K562 treated with DMSO at 1 percent for 24 hours (cell line): Measurements from ENCODE around the gene MAZ. TPM values are rescaled to one million over a fixed set of nuclear protein-coding genes. Genes with fewer than 3 reads are reported as not detected.

Experiments used
- total RNA-seq: library from RNA; unstranded; fragments of 300-600 nt; gene quantifications from 2 replicates; pipeline ENCODE4 v1.2.3, GENCODE V29; 2022; ENCODE audit warnings: low read depth; ENCODE audit not compliant: insufficient read depth

MAZ gene
- 301 and 349 TPM in 2 replicates for total RNA-seq

DNA sequence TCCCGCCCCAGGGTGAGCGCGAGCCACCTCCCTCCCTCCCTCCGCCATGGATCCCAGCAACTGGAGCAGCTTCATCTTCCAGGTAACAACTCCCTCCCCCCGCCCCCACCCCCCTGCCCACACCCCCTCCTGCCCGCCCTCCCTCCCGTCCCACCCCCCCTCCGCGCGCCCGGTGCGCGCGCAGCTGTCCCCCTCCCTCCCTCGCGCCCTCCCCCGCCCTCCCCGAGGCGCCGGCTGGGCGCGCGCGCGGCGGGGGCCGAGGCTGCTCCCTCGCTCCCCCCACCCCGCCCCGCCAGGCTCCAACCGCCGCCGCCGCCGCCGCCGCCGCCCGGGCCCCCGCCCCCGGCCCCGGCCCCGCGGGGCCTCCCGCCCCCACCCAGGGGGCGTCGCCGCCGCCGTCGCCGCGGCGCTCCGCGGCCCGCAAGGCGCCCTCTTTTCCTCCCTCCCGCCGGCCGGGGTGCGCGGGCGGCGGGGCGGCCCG is at the start of gene MAZ:
Gene MAZ, plus strand, starts transcription at position 431 of the 481 bp plus-strand sequence. CDS start 173 bp downstream, outside the sequence.

DNA sequence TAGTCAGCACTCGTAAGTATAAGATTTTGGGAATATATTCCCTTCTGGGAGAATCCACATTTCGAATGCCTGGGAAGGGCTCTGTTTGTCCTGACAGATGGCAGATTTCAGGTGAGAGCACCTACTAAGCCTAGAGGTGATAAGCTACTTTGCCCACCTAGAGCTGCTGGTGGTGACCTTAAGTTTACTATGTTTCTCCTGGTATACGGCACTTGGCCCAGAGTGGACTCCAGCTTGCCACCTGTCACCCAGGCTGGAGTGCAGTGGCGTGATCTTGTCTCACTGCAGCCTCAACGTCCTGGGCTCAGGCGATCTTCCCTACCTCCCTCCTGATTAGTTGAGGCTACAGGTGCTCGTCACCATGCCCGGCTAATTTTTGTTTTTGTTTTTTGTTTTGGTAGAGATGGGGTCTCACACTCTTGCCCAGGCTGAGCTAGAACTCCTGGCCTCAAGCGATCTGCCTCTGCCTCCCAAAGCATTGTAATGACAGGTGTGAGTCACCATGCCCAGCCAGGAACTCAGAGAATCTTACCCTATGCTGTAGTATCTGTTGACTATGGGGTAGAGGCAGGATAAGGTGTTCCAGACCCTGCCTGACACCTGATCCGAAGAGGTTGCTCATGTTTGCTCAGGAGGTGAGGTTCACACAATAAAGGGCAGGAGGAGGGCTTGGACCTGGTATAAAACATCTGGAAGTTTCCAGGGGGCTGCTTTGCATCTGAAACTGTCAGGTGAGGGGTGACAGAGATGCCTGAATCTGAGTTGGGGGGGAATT is 28.6 kb upstream of the MAZ start, which contains the start of gene ZG16:
Gene ZG16, plus strand, starts transcription at position 681 of the 775 bp plus-strand sequence. CDS start 1,011 bp downstream, outside the sequence.

DNA sequence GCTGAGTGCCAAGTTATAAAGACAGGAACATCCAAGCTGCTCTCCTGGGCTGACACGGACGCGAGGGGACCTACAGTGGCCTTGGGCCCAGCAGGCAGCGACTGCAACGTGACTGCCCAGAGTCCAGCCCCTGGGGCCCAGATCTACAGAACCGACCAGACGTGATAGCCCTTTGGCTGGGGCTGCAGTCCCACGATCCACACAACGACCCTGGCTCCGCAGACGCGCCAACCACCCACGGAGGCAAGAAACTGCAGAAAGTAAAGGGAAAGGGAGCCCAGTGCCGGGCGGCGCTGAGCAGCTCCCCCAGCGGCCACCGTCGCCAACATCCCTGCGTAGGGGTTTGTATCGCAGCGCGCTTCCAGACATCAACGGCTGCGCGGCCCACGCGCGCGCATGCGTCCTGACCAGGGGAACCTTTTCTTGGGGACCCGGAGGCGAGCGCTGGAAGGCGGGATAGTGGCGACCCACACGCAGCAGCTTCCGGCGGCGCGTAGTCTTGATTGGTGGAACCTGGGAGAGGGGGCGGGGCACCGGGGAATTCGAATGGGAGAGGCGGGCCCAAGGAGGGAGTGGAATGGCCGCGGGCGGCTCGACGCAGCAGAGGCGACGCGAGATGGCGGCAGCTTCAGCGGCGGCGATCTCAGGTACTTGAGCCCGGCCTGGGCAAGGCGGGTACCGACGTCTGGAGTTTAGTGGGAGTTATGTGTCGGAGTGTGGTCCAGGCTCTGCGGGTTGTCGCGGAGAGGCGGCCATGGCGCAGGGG is 16.0 kb upstream of the MAZ start, which contains the start of gene KIF22:
Gene KIF22, plus strand, starts transcription at position 569 of the 766 bp plus-strand sequence. Its CDS starts 9 bp downstream, at position 578.

DNA sequence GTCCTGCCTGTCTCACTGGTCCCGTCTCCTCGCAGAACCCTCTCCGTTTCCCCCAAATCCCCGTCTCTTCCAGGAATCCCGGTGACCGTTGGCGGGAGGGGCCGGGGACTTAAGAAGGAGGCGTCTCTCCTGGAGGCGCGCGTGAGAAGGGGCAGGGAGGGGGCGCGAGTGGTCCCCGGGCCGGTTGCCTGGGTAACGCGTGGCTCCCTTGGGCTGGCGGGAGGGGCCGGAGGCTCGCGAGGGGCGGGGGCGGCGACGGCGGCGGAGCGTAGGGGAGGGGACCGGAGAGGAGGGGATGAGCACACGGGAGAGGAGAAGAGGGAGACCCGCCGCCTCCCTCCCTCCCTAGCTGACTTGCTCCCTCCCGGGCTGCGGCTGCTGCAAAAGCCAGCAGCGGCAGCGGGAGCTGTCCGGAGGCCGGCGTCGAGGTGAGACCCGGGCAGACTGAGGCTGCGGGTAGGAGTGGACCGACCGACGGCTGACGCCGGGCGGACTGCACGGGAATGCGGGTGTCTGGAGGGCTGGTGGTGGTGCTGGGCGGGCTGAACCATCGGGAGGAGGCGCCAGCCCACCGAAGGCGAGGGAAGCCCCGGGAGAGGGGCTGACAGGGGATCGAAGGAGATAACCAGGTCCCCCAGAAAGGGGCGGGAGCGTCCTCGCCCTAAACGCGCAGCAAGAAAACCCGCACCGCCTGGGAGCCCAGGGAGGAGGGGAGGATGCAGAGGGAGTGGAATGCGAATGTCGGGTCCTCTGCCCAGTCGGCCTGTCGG is 5.8 kb downstream of the MAZ start, which contains the start of gene PRRT2:
Gene PRRT2, plus strand, starts transcription at position 298 of the 770 bp plus-strand sequence. CDS start 862 bp downstream, outside the sequence.

DNA sequence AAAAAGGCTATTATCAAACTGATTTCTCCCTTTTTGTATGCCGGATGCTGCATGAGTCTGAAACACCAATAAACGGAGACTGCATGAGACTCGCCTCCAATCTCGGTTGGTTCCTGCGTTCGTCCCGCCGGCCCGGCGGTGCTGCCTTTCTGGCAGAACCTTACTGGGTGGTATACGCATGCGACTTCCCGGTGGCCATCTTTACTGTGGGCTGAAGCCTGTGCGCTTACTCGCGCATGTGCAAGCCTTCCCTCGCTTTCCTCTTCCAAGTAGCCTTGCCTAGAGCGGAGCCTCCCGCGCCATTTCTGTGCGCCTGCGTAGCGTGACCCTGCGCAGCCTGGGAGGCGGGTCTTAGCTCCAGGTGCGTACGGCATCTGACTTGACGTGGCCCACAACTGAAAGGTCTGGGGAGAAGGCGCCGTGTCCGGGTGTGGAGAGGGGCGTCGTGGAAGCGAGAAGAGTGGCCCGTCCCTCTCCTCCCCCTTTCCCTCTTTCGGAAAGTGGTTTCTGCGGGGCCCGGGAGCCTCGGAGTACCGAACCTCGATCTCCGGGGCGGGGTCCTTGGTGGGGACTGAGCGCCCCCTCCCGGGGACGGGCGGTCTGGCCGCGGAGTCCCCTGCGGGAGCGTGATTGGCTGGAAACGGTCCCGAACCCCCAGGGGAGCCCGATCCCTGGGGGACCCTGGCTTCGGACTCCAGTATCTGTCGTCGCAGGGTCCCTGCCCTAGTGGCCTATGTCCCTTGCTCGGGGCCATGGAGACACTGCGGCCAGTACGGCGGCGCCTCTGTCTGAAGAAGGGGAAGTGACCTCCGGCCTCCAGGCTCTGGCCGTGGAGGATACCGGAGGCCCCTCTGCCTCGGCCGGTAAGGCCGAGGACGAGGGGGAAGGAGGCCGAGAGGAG is 9.7 kb downstream of the MAZ start, which contains the start of gene PAGR1:
Gene PAGR1, plus strand, starts transcription at position 360 of the 901 bp plus-strand sequence. Its CDS starts 374 bp downstream, at position 734.

DNA sequence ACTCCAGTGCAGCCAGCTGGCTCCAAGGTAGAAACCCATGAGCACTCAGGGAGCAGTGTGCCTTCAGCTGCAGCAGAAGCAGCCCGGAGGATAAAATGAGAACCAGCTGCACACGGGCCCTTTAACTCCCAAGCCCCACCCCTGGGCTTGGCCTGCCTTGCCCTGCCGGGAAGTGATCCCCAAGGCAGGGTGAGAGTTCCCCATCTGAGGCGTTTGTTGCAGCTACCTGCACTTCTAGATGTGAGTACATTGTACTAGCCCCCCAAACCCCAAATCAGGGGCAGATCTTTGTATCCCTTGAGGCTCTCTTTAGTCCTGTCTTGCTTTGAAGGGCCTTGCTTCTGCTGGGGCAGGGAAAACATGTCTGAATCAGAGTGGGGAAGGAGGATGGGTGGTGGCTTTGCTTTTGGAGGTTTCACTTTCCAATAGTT is 14.0 kb downstream of the MAZ start, which contains the start of gene MVP:
Gene MVP, plus strand, starts transcription at position 192 of the 431 bp plus-strand sequence. CDS start 10,088 bp downstream, outside the sequence.

Other genes with a start within 250 kb of the MAZ start
- 74.7 and 82.2 TPM in 2 replicates for gene SPN, start 143.3 kb upstream of the MAZ start, total RNA-seq
- 233 and 247 TPM in 2 replicates for gene QPRT, start 127.3 kb upstream of the MAZ start, total RNA-seq
- gene C16orf54, start 60.5 kb upstream of the MAZ start, total RNA-seq = not detected in 2 replicates
- gene ZG16, start 28.3 kb upstream of the MAZ start, total RNA-seq = not detected in 2 replicates
- 134 and 137 TPM in 2 replicates for gene KIF22, start 15.8 kb upstream of the MAZ start, total RNA-seq
- 2.0 and 2.6 TPM in 2 replicates for gene PRRT2, start 5.7 kb downstream of the MAZ start, total RNA-seq
- gene PAGR1, start 9.6 kb downstream of the MAZ start, total RNA-seq = 57.5 and 58.4 TPM in 2 replicates
- gene MVP, start 13.9 kb downstream of the MAZ start, total RNA-seq = 6.9 and 7.4 TPM in 2 replicates
- gene CDIPT, start 56.7 kb downstream of the MAZ start, total RNA-seq = 122 and 127 TPM in 2 replicates
- 5.3 and 5.8 TPM in 2 replicates for gene SEZ6L2, start 93.0 kb downstream of the MAZ start, total RNA-seq
- not detected in 2 replicates for gene ASPHD1, start 94.0 kb downstream of the MAZ start, total RNA-seq
- 54.5 and 59.9 TPM in 2 replicates for gene KCTD13, start 119.7 kb downstream of the MAZ start, total RNA-seq
- 166 and 175 TPM in 2 replicates for gene TMEM219, start 155.6 kb downstream of the MAZ start, total RNA-seq
- 72.9 and 76.9 TPM in 2 replicates for gene TAOK2, start 167.3 kb downstream of the MAZ start, total RNA-seq
- 39.9 and 49.8 TPM in 2 replicates for gene HIRIP3, start 189.1 kb downstream of the MAZ start, total RNA-seq
- 122 and 141 TPM in 2 replicates for gene INO80E, start 189.7 kb downstream of the MAZ start, total RNA-seq
- 2.0 and 3.4 TPM in 2 replicates for gene DOC2A, start 204.5 kb downstream of the MAZ start, total RNA-seq
- gene C16orf92, start 216.7 kb downstream of the MAZ start, total RNA-seq = not detected in 2 replicates
- gene TLCD3B, start 224.7 kb downstream of the MAZ start, total RNA-seq = 1.1 and 1.7 TPM in 2 replicates